HCT116 (cell line): ENCODE data around the gene OSCAR. TPM values are rescaled to one million over a fixed set of nuclear protein-coding genes. Genes with fewer than 3 reads are reported as not detected.

Source experiments
- ATAC-seq: fragments of 200-7000 bp; cut with Tn5 transposase; 2 replicates; pipeline ENCODE4 v1.9.1; 2020; ENCODE audit warnings: mild to moderate bottlenecking, moderate library complexity
- BruUV-seq: library from RNA; stranded (reverse); fragments of 400-500 nt; replicated peaks from 2 replicates; lab custom pipeline; 2021; lab: Mats Ljungman, UMichigan
- CTCF ChIA-PET: fragments of 300-600 bp; sonication (Branson Sonifier 250); formaldehyde crosslinking; loops from one replicate; lab custom pipeline; 2021; ENCODE audit warnings: antibody characterized with exemption; lab: Charles Lee
- POLR2A ChIA-PET: fragments of 300-600, 350-600 bp; sonication (Branson Sonifier 250); formaldehyde crosslinking; loops from one replicate; lab custom pipeline; 2021; ENCODE audit warnings: antibody characterized with exemption; lab: Charles Lee
- RAD21 ChIA-PET, 2 experiments: fragments of 300-600 bp; sonication (Branson Sonifier 250); formaldehyde crosslinking; loops; one replicate each; lab custom pipeline; 2023; ENCODE audit warnings: low total read pairs in 2 of 2; ENCODE audit not compliant: uncharacterized antibody in 2 of 2, unreplicated experiment in 2 of 2, low non-redundant PET in 1 of 2; lab: Charles Lee
- DNase-seq: peaks from one replicate; pipeline ENCODE4 v3.0.0-alpha.2; 2010; ENCODE audit warnings: low read depth, low spot score
- H2AFZ ChIP-seq: fragments of 200-600 bp; shearing (Covaris generic), sonication (generic); 2 replicates; pipeline ENCODE4 v1.6.1; 2017; ENCODE audit warnings: low read depth, mixed run types, mixed read lengths, antibody characterized with exemption, low read length; ENCODE audit not compliant: poor library complexity, severe bottlenecking
- H3K27ac ChIP-seq: 2 replicates; pipeline ENCODE4 v1.5.1; 2012; ENCODE audit warnings: low read depth, low read length
- H3K27me3 ChIP-seq: fragments of 200-600 bp; sonication (generic); 2 replicates; pipeline ENCODE4 v1.6.1; 2016; ENCODE audit warnings: mixed run types, low read length, mixed read lengths; ENCODE audit not compliant: insufficient read depth
- H3K36me3 ChIP-seq, 2 experiments: fragments of 200-500 bp in 1 of 2; fragments of 200-600 bp in 1 of 2; sonication (Bioruptor generic) in 1 of 2; sonication (generic) in 1 of 2; 2 replicates each; pipeline versions ENCODE4 v1.5.1 to v1.6.1; 2014 to 2016; ENCODE audit warnings: low read length in 2 of 2, inconsistent platforms in 1 of 2, mixed read lengths in 1 of 2, mixed run types in 1 of 2; ENCODE audit not compliant: insufficient read depth in 2 of 2, control insufficient read depth in 1 of 2
- H3K4me1 ChIP-seq, 2 experiments: fragments of 200-600 bp in 1 of 2; sonication (generic) in 1 of 2; 2 replicates each; pipeline versions ENCODE4 v1.5.1 to v1.6.1; 2012 to 2017; ENCODE audit warnings: low read length in 2 of 2, inconsistent platforms in 1 of 2, mild to moderate bottlenecking in 1 of 2, mixed read lengths in 1 of 2, mixed run types in 1 of 2, moderate library complexity in 1 of 2; ENCODE audit not compliant: insufficient read depth in 2 of 2, control insufficient read depth in 1 of 2
- H3K4me2 ChIP-seq: fragments of 200-600 bp; sonication (generic); 2 replicates; pipeline ENCODE4 v1.6.1; 2017; ENCODE audit warnings: mixed run types, low read length, mixed read lengths
- H3K4me3 ChIP-seq, 2 experiments: fragments of 200-600 bp in 1 of 2; sonication (generic) in 1 of 2; replicated peaks in 1 of 2; 2 replicates each; pipeline ENCODE4 v1.5.1; 2011 to 2016; ENCODE audit warnings: low read length in 2 of 2, control low read depth in 1 of 2, low read depth in 1 of 2, mild to moderate bottlenecking in 1 of 2, mixed read lengths in 1 of 2, mixed run types in 1 of 2
- H3K79me2 ChIP-seq: fragments of 200-600 bp; sonication (generic); 2 replicates; pipeline ENCODE4 v1.6.1; 2017; ENCODE audit warnings: mild to moderate bottlenecking, mixed run types, low read length, moderate library complexity, mixed read lengths; ENCODE audit not compliant: insufficient read depth
- H3K9ac ChIP-seq: fragments of 200-600 bp; sonication (generic); 2 replicates; pipeline ENCODE4 v1.6.1; 2016; ENCODE audit warnings: low read length, mixed read lengths
- H3K9me2 ChIP-seq: fragments of 200-600 bp; sonication (generic), shearing (Covaris generic); 2 replicates; pipeline ENCODE4 v1.6.1; 2017; ENCODE audit warnings: mixed run types, mild to moderate bottlenecking, moderate library complexity; ENCODE audit not compliant: insufficient read depth
- H3K9me3 ChIP-seq, 2 experiments: fragments of 200-500 bp in 1 of 2; fragments of 200-600 bp in 1 of 2; sonication (Bioruptor generic) in 1 of 2; sonication (generic) in 1 of 2; 2 replicates each; pipeline ENCODE4 v1.6.1; 2014 to 2017; ENCODE audit warnings: low read length in 2 of 2, mixed read lengths in 2 of 2, inconsistent platforms in 1 of 2, low read depth in 1 of 2, mild to moderate bottlenecking in 1 of 2, mixed run types in 1 of 2, moderate library complexity in 1 of 2; ENCODE audit not compliant: control insufficient read depth in 1 of 2, insufficient read depth in 1 of 2
- H4K20me1 ChIP-seq: fragments of 200-600 bp; sonication (generic), shearing (Covaris generic); 2 replicates; pipeline ENCODE4 v1.6.1; 2017; ENCODE audit warnings: mixed run types, mild to moderate bottlenecking, moderate library complexity; ENCODE audit not compliant: insufficient read depth
- ELF1 ChIP-seq: IDR thresholded peaks from 2 replicates; pipeline ENCODE4 v1.6.1; 2012; ENCODE audit warnings: low read depth, borderline replicate concordance
- TCF7L2 ChIP-seq: IDR thresholded peaks from 2 replicates; pipeline ENCODE4 v1.7.0; 2011; ENCODE audit warnings: borderline replicate concordance, inconsistent platforms; ENCODE audit not compliant: insufficient read depth, insufficient read length; ENCODE audit errors: extremely low read depth
- intact Hi-C: fragments of 100-400 bp; cut with micrococcal nuclease; formaldehyde crosslinking; loops from 2 replicates; pipeline ENCODE4 v1.10.0; 2022
- total RNA-seq: library from RNA; stranded (reverse); gene quantifications from one replicate; pipeline ENCODE4 v1.2.1, GENCODE V29; 2021; ENCODE audit not compliant: unreplicated experiment
- TF ChIP-seq, protein P1 (sequence below): IDR thresholded peaks from 2 replicates; pipeline ENCODE4 v1.6.1; 2012; ENCODE audit warnings: low read depth
- TF ChIP-seq, protein P2 (sequence below): IDR thresholded peaks from 2 replicates; pipeline ENCODE4 v1.6.1; 2012

OSCAR gene
- total RNA-seq, 1 experiment from 2014 or later, result 0.59 TPM

DNA sequence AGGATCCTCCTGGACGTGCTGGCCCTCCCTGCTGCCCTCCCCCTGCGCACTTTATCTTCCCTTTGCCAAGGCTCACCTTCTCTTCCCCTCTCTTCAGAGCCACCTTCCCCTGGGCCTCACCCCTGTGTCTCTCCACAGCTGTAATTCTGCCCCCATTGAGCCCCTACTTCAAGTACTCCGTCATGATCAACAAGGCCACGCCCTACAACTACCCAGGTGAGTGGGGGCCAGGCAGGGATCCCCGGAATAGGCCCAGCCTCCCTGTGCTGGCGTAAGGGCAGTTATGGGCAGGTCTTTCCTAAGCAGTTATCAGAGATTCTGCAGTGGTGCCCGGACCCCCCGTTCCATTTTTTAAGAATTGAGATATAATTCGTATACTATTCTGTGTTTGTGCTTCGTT lies 5.2 kb upstream of the OSCAR start:
- no peak for ATAC-seq
- H3K4me1 ChIP-seq, result peaks cover 0 to 5% of the 10 kb centered on the region in 2 experiments; a peak in 1 of 4 replicates
- intact Hi-C loops, result no loop called here
- H3K36me3 ChIP-seq, result peaks cover 27 to 28% of the 10 kb centered on the region in 2 experiments; a peak in 3 of 4 replicates
- no peaks in the 10 kb centered on the region for H4K20me1 ChIP-seq
- TF ChIP-seq, protein P1, sequence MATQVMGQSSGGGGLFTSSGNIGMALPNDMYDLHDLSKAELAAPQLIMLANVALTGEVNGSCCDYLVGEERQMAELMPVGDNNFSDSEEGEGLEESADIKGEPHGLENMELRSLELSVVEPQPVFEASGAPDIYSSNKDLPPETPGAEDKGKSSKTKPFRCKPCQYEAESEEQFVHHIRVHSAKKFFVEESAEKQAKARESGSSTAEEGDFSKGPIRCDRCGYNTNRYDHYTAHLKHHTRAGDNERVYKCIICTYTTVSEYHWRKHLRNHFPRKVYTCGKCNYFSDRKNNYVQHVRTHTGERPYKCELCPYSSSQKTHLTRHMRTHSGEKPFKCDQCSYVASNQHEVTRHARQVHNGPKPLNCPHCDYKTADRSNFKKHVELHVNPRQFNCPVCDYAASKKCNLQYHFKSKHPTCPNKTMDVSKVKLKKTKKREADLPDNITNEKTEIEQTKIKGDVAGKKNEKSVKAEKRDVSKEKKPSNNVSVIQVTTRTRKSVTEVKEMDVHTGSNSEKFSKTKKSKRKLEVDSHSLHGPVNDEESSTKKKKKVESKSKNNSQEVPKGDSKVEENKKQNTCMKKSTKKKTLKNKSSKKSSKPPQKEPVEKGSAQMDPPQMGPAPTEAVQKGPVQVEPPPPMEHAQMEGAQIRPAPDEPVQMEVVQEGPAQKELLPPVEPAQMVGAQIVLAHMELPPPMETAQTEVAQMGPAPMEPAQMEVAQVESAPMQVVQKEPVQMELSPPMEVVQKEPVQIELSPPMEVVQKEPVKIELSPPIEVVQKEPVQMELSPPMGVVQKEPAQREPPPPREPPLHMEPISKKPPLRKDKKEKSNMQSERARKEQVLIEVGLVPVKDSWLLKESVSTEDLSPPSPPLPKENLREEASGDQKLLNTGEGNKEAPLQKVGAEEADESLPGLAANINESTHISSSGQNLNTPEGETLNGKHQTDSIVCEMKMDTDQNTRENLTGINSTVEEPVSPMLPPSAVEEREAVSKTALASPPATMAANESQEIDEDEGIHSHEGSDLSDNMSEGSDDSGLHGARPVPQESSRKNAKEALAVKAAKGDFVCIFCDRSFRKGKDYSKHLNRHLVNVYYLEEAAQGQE, result no peak
- TF ChIP-seq TCF7L2 (no peak), ELF1 (no peak)
- TF ChIP-seq, protein P2, sequence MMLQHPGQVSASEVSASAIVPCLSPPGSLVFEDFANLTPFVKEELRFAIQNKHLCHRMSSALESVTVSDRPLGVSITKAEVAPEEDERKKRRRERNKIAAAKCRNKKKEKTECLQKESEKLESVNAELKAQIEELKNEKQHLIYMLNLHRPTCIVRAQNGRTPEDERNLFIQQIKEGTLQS, result no peak
- BruUV-seq, result no TSS peak
- no peak overlapping the region for H3K27ac ChIP-seq
- H3K9ac ChIP-seq, result no peak overlapping the region
- RAD21 ChIA-PET, result no interaction called here
- no peak for DNase-seq
- POLR2A ChIA-PET, result interaction anchor here (1.5 kb wide), 1 partner anchor 9 kb away, joined by 3 read pairs; no protein-coding TSS in a partner anchor
- no peaks in the 10 kb centered on the region for H3K9me2 ChIP-seq
- H3K9me3 ChIP-seq, result no peaks in the 10 kb centered on the region
- H2AFZ ChIP-seq, result no peak overlapping the region
- H3K79me2 ChIP-seq, result peaks cover 34% of the 10 kb centered on the region
- CTCF ChIA-PET, result no interaction called here
- no peak overlapping the region for H3K4me3 ChIP-seq
- H3K4me2 ChIP-seq, result no peak overlapping the region
- H3K27me3 ChIP-seq, result no peaks in the 10 kb centered on the region
